DND-41 (cell line): ENCODE data around the gene TMEM60.

Experiments
- CTCF ChIP-seq: IDR thresholded peaks from 2 replicates; pipeline ENCODE4 v1.5.1; 2012; ENCODE audit warnings: borderline replicate concordance, low read length, moderate library complexity, mild to moderate bottlenecking; ENCODE audit not compliant: poor library complexity, severe bottlenecking; ENCODE audit errors: extremely low read depth
- EZH2 ChIP-seq: IDR thresholded peaks from 3 replicates; pipeline ENCODE4 v1.6.1; 2012; ENCODE audit warnings: borderline replicate concordance, low read depth, mild to moderate bottlenecking, moderate library complexity, low read length, inconsistent platforms; ENCODE audit not compliant: severe bottlenecking

- TF ChIP-seq CTCF (no peak), EZH2 (no peak)
Measured at GRCh38 chr7:77794000-77794399, 4.2 kb downstream of the TMEM60 start.
